HepG2 (cell line): Measurements from ENCODE around the gene C18orf54. TPM values are rescaled to one million over a fixed set of nuclear protein-coding genes. Genes with fewer than 3 reads are reported as not detected.

ENCODE experiments used
- AFF4 ChIP-seq: sonication (generic); formaldehyde crosslinking; IDR thresholded peaks from 2 replicates; pipeline ENCODE4 v1.4.0; 2020; ENCODE audit warnings: missing genetic modification reagents
- EP300 ChIP-seq, 3 experiments: sonication (generic) in 1 of 3; formaldehyde crosslinking in 1 of 3; IDR thresholded peaks; 2 replicates each; pipeline versions ENCODE4 v1.5.1 to v1.6.1; 2011 to 2020; ENCODE audit warnings: low read depth in 2 of 3, low read length in 2 of 3, borderline replicate concordance in 1 of 3, improper control_type of control experiment in 1 of 3, mild to moderate bottlenecking in 1 of 3, missing genetic modification reagents in 1 of 3, moderate library complexity in 1 of 3
- JUND ChIP-seq: sonication (generic); formaldehyde crosslinking; IDR thresholded peaks from 2 replicates; pipeline ENCODE4 v1.8.0; 2022; ENCODE audit warnings: mild to moderate bottlenecking, missing genetic modification reagents
- SP5 ChIP-seq: IDR thresholded peaks from 2 replicates; pipeline ENCODE4 v1.6.1; 2016; ENCODE audit warnings: low read depth, borderline replicate concordance
- TGIF2 ChIP-seq: IDR thresholded peaks from 2 replicates; pipeline ENCODE4 v1.6.1; 2016; ENCODE audit warnings: control low read depth, missing compliant biosample characterization
- THAP9 ChIP-seq: sonication (generic); formaldehyde crosslinking; IDR thresholded peaks from 2 replicates; pipeline ENCODE4; 2020; ENCODE audit warnings: missing genetic modification reagents, mild to moderate bottlenecking, borderline replicate concordance
- ZMYM2 ChIP-seq: sonication (generic); formaldehyde crosslinking; IDR thresholded peaks from 2 replicates; pipeline ENCODE4 v1.8.0; 2022; ENCODE audit warnings: mild to moderate bottlenecking, missing genetic modification reagents
- ZNF280D ChIP-seq: sonication (generic); formaldehyde crosslinking; IDR thresholded peaks from 2 replicates; pipeline ENCODE4 v1.5.1; 2020; ENCODE audit warnings: mild to moderate bottlenecking, missing genetic modification reagents
- ZNF362 ChIP-seq: sonication (generic); formaldehyde crosslinking; IDR thresholded peaks from 2 replicates; pipeline ENCODE4 v1.4.0; 2020; ENCODE audit warnings: missing genetic modification reagents, mild to moderate bottlenecking, borderline replicate concordance
- ZNF563 ChIP-seq: sonication (generic); formaldehyde crosslinking; IDR thresholded peaks from 2 replicates; pipeline ENCODE4 v1.8.0; 2022; ENCODE audit warnings: mild to moderate bottlenecking, moderate library complexity, missing genetic modification reagents
- ZNF674 ChIP-seq: sonication (generic); formaldehyde crosslinking; IDR thresholded peaks from 2 replicates; pipeline ENCODE4 v1.5.0; 2020; ENCODE audit warnings: low read depth, mild to moderate bottlenecking, missing genetic modification reagents
- ZNF773 ChIP-seq: sonication (generic); formaldehyde crosslinking; IDR thresholded peaks from 2 replicates; pipeline ENCODE4 v1.4.0; 2020; ENCODE audit warnings: missing genetic modification reagents, borderline replicate concordance
- ZNF816 ChIP-seq: sonication (generic); formaldehyde crosslinking; IDR thresholded peaks from 2 replicates; pipeline ENCODE4 v1.8.0; 2022; ENCODE audit warnings: missing genetic modification reagents, mild to moderate bottlenecking, borderline replicate concordance
- polyA plus RNA-seq, 8 experiments: library from polyadenylated mRNA; depleted of rRNA in 3 of 8; stranded (reverse) in 7 of 8; unstranded in 1 of 8; fragments of >200 nt; fragmentation: Illumina TruSeq in 4 of 8; extraction: Trizol in 4 of 8; gene quantifications; 2 replicates each; pipeline versions ENCODE4 v1.2.1 to v1.2.3, GENCODE V29; 2011 to 2016; ENCODE audit warnings: low read depth in 4 of 8, missing spikeins in 1 of 8, mixed read lengths in 1 of 8; ENCODE audit not compliant: insufficient read depth in 1 of 8
- total RNA-seq, 5 experiments: library from RNA; depleted of rRNA; stranded (reverse); fragments of >200 nt; fragmentation: Illumina TruSeq; extraction: Trizol; gene quantifications; 2 replicates each; pipeline ENCODE4 v1.2.3, GENCODE V29; 2016; ENCODE audit warnings: low read depth in 1 of 5
- TF ChIP-seq, protein P1 (sequence below): sonication (generic); formaldehyde crosslinking; IDR thresholded peaks from 2 replicates; pipeline ENCODE4 v1.5.1; 2020; ENCODE audit warnings: mild to moderate bottlenecking, missing genetic modification reagents, borderline replicate concordance

The C18orf54 gene
- total and polyA plus RNA-seq, 2 of the 13 experiments (the other 11 are each of a cell fraction or from before 2014, with no cell fraction given) = 1.8 to 2.5 TPM

DNA sequence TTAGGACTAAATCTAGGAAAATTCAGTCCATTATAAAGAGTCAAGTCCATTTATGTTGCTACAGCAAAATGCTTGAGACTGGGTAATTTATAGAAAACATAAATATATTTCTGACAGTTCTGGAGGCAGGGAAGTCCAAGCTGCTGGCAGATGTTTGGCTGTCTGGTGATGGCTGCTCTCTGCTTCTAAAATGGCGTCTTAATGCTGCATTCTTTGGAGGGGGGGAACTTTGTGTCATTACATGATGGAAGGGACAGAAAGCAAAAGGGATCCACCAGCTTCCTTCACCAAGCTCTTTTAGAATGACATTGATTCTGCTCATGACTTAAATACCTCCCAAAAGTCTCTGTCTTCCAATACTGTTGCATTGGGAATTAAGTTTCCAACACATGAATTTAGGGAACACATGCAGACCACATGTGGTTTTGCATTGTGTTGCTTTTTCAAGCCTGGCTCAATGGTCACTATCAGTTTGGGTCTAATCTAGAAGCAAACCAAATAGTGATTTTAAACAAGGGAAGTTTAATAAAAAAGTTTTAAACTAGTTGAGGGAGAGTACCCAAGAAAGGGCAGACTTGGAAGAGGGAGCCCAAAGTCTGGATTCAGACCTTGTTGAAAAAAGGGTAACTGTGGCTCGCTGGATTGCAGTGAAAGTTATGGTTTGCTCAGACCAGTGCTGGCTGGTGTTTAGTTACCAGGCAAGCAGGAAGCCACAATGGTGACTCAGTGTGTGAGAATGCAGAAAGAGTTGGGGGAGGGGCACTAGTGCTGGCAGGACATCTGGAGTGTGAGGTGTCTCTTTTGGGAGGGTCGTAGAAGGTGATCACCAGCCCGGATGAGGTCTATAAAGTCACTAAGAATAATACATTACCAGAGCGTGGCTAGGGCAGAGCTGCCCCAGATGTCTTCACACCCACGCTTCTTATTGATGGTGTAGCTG lies 30.8 kb downstream of the C18orf54 start (continued):
- TF ChIP-seq THAP9 (no peak), ZNF816 (no peak), ZNF773 (CRISPR knock-in tag) (no peak), ZNF563 (CRISPR knock-in tag) (no peak), ZMYM2 (CRISPR knock-in tag) (no peak), ZNF280D (CRISPR knock-in tag) (no peak), EP300 (IDR thresholded peaks at IDR 0.05; ENCODE audit: low read depth in 2 of 2, low read length in 2 of 2) (peak in 1 of 2 experiments; percentile 26; a peak in 1 of 4 replicates), EP300 (CRISPR knock-in tag; IDR thresholded peaks at IDR 0.05; ENCODE audit: borderline replicate concordance) (no peak), SP5 (CRISPR knock-in tag) (0 out of 2 replicates have a peak, but pooled peaks have one; percentile 17), AFF4 (no peak), ZNF362 (CRISPR knock-in tag) (no peak), JUND (CRISPR knock-in tag) (peak; percentile 97), ZNF674 (no peak), TGIF2 (CRISPR knock-in tag) (no peak)
- TF ChIP-seq, protein P1, sequence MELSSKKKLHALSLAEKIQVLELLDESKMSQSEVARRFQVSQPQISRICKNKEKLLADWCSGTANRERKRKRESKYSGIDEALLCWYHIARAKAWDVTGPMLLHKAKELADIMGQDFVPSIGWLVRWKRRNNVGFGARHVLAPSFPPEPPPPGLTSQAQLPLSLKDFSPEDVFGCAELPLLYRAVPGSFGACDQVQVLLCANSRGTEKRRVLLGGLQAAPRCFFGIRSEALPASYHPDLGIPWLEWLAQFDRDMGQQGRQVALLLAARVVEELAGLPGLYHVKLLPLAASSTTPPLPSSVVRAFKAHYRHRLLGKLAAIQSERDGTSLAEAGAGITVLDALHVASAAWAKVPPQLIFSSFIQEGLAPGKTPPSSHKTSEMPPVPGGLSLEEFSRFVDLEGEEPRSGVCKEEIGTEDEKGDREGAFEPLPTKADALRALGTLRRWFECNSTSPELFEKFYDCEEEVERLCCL (CRISPR knock-in tag) = no peak
